ENCODE data around the gene DCAF8L2. TPM values are rescaled to one million over a fixed set of nuclear protein-coding genes. Genes with fewer than 3 reads are reported as not detected.

Gene DCAF8L2
- total RNA-seq, 1 experiment from 2014 or later = not detected

DNA sequence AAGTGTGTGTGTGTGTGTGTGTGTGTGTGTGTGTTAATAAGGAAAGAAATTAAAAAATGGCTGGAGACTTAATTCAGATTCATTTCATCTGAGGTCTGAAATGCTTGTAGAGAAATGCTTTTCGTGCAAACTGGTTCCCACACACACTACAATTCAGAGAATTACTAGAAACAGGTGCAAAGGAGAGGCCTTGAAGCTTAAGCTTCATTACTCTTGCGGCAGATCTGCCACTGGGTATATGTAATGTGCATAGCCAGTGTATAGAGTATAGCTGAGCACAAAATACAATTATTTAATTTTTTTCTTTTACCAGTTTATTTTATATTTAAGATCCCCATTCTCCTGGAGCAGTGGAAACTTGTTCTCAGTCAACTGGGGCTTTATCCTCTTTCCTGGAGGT lies 185.8 kb downstream of the DCAF8L2 start:
- Mint-ChIP-seq H3K27ac (ENCODE audit: unreplicated experiment) (no peak overlapping the region), H3K4me1 (ENCODE audit: low read depth, unreplicated experiment) (peaks cover 6% of the 10 kb centered on the region), H3K36me3 (ENCODE audit: insufficient read depth, unreplicated experiment) (no peaks in the 10 kb centered on the region), H3K4me3 (ENCODE audit: low read depth, unreplicated experiment) (no peak overlapping the region), H3K9me3 (ENCODE audit: low read depth, unreplicated experiment) (no peaks in the 10 kb centered on the region), H3K27me3 (ENCODE audit: unreplicated experiment) (no peaks in the 10 kb centered on the region)
- TF ChIP-seq, protein P1, sequence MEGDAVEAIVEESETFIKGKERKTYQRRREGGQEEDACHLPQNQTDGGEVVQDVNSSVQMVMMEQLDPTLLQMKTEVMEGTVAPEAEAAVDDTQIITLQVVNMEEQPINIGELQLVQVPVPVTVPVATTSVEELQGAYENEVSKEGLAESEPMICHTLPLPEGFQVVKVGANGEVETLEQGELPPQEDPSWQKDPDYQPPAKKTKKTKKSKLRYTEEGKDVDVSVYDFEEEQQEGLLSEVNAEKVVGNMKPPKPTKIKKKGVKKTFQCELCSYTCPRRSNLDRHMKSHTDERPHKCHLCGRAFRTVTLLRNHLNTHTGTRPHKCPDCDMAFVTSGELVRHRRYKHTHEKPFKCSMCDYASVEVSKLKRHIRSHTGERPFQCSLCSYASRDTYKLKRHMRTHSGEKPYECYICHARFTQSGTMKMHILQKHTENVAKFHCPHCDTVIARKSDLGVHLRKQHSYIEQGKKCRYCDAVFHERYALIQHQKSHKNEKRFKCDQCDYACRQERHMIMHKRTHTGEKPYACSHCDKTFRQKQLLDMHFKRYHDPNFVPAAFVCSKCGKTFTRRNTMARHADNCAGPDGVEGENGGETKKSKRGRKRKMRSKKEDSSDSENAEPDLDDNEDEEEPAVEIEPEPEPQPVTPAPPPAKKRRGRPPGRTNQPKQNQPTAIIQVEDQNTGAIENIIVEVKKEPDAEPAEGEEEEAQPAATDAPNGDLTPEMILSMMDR (IDR thresholded peaks at IDR 0.05; ENCODE audit: unreplicated experiment) = no peak
- CTCF ChIA-PET = interaction anchor here (1.2 kb wide), 1 partner anchor 11 kb away, joined by 3 read pairs; no protein-coding TSS in a partner anchor
- DNase-seq = no peak
- BruUV-seq (replicated peaks) = no TSS peak
- intact Hi-C loops (cut with micrococcal nuclease; ENCODE audit: unreplicated experiment) = no loop called here

DNA sequence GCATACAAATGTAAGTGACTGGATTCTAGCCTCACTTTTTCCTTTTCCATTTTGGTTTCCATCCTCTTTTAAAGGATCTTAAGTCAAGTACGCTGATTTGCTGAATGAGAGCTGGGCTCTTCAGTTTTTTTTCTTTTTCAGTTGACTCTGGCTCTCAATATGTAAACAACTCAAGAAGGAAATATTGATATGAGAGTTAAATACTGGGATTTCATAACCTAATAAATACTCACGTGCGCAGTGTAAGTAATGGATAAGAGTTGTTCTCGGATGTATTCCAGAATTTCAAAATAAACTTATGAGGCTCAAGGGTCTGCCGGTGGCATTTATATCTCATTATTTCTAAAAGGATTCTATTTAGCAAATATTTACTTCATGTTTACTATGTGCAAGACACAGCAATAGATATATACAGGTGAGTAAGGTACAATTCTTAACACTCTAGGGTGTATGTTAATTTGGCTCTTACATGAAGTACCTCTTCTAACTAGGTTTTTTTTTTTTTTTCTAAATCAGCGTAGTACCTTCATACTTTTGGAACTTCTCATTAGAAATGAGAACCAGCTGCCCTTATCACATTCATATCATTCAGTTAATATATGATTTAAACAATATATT lies 206.6 kb downstream of the DCAF8L2 start:
- Mint-ChIP-seq H3K36me3 (ENCODE audit: insufficient read depth, unreplicated experiment) (no peaks in the 10 kb centered on the region), H3K27me3 (ENCODE audit: unreplicated experiment) (no peaks in the 10 kb centered on the region), H3K9me3 (ENCODE audit: low read depth, unreplicated experiment) (no peaks in the 10 kb centered on the region), H3K27ac (ENCODE audit: unreplicated experiment) (no peak overlapping the region), H3K4me1 (ENCODE audit: low read depth, unreplicated experiment) (no peaks in the 10 kb centered on the region), H3K4me3 (ENCODE audit: low read depth, unreplicated experiment) (no peak overlapping the region)
- intact Hi-C loops (cut with micrococcal nuclease; ENCODE audit: unreplicated experiment) = no loop called here
- TF ChIP-seq, protein P1 (IDR thresholded peaks at IDR 0.05; ENCODE audit: unreplicated experiment) = no peak
- CTCF ChIA-PET = no interaction called here
- no TSS peak for BruUV-seq (replicated peaks)
- no peak for DNase-seq

DNA sequence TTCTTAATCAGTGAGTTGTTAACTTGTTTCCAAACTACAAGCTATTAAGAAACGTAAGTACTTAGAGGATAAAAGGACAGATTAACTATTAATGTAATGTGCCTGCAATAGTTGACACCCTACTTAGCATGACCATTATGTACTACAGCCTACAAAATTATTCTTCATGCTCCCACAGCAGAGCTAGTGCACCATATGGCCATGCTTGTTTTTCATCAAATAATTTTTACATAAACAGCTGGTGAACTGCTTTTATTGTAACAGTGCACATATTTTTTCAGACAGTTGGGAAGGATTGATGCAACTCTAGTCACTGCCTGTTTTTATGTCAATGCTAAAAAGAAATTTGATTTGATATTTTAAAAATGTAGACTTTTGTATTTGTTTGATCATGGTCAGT lies 207.4 kb downstream of the DCAF8L2 start:
- Mint-ChIP-seq H3K27ac (ENCODE audit: unreplicated experiment) (no peak overlapping the region), H3K4me1 (ENCODE audit: low read depth, unreplicated experiment) (no peaks in the 10 kb centered on the region), H3K4me3 (ENCODE audit: low read depth, unreplicated experiment) (no peak overlapping the region), H3K9me3 (ENCODE audit: low read depth, unreplicated experiment) (no peaks in the 10 kb centered on the region), H3K36me3 (ENCODE audit: insufficient read depth, unreplicated experiment) (no peaks in the 10 kb centered on the region), H3K27me3 (ENCODE audit: unreplicated experiment) (no peaks in the 10 kb centered on the region)
- TF ChIP-seq, protein P1 (IDR thresholded peaks at IDR 0.05; ENCODE audit: unreplicated experiment) = no peak
- DNase-seq = no peak
- no TSS peak for BruUV-seq (replicated peaks)
- intact Hi-C loops (cut with micrococcal nuclease; ENCODE audit: unreplicated experiment) = no loop called here
- CTCF ChIA-PET = interaction anchor here (0.8 kb wide), 1 partner anchor 9 kb away, joined by 4 read pairs; no protein-coding TSS in a partner anchor

Other genes starting within 250 kb of the DCAF8L2 start
- gene PPP4R3C, start 127.0 kb upstream of the DCAF8L2 start, total RNA-seq (2022) = not detected in 2 replicates
- not detected in 2 replicates for gene MAGEB10, start 217.6 kb downstream of the DCAF8L2 start, total RNA-seq (2022)